GM12891 (cell line): Measurements from ENCODE around the gene B3GNT7.
"Not testable (repeated sequence)": the region's sequence is repeated elsewhere in the genome, so short reads cannot be mapped to it uniquely, and the experiment has no call there.

Experiments
- DNase-seq: peaks from one replicate; pipeline ENCODE4 v3.0.0; 2011; ENCODE audit warnings: low spot score; ENCODE audit not compliant: insufficient read length
- FAIRE-seq: peaks from 2 replicates; lab custom pipeline; 2011; peaks lifted over from hg19 to GRCh38; lab: Jason Lieb, UNC
- PAX5 ChIP-seq: IDR thresholded peaks from 2 replicates; pipeline ENCODE4 v1.6.1; 2011; ENCODE audit warnings: low read length, moderate library complexity, mild to moderate bottlenecking; ENCODE audit not compliant: insufficient read depth, severe bottlenecking
- POLR2A ChIP-seq: IDR thresholded peaks from 2 replicates; pipeline ENCODE4 v1.6.1; 2011; ENCODE audit warnings: low read depth, low read length, control low read depth
- POLR2AphosphoS5 ChIP-seq: IDR thresholded peaks from 2 replicates; pipeline ENCODE4 v1.6.1; 2011; ENCODE audit warnings: low read depth, low read length, control low read depth
- POU2F2 ChIP-seq: IDR thresholded peaks from 2 replicates; pipeline ENCODE4 v1.6.1; 2011; ENCODE audit warnings: low read depth, mild to moderate bottlenecking, control low read depth, low read length, moderate library complexity
- SPI1 ChIP-seq: IDR thresholded peaks from 2 replicates; pipeline ENCODE4 v1.6.1; 2011; ENCODE audit warnings: low read depth, low read length, control low read depth
- TAF1 ChIP-seq: IDR thresholded peaks from 2 replicates; pipeline ENCODE4 v1.6.1; 2011; ENCODE audit warnings: low read depth, low read length, control low read depth

B3GNT7 gene

DNA sequence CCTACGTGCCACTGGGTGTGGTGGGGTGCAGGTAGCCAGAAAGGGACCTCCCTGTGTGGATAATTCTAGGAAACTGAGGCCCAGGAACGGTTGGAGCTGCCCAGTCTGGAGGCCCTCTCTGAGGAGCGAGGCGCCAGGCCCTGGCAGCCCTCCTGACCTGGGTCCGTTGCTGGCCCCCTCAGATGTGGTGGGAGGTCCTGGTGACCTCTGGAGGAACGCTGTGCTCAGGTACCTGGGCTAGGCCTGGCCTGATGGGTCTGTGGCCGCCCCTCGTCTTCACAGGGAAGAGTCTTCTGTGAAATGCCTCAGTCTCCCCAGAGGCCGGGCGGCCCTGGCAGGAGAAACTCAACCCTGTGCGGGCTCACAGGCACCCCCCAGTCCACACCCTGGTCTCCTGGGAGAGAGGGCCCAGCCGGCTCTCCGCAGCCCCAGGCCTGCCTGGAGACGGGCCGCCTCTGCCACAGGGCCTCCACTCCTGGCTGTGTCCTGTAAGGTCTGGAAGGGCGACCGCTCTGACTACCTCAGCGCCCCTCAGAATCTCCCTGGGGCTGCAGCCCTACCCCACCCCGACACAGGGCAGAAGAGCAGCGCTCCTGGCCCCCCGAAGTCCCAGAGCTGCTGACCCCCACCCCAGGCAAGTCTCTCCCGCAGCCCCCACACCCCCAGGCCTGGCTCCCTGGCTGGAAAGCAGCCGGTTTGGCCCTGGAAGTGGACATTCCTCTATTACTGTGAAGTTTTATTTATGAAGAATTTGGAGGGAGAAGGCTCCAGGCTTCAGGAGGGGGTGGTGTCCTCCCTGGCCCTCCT lies 3.7 kb downstream of the B3GNT7 start:
- FAIRE-seq (no peak), DNase-seq (no peak)
- TF ChIP-seq POLR2AphosphoS5 (no peak), PAX5 (no peak), TAF1 (no peak), POU2F2 (no peak), POLR2A (no peak), SPI1 (no peak)

DNA sequence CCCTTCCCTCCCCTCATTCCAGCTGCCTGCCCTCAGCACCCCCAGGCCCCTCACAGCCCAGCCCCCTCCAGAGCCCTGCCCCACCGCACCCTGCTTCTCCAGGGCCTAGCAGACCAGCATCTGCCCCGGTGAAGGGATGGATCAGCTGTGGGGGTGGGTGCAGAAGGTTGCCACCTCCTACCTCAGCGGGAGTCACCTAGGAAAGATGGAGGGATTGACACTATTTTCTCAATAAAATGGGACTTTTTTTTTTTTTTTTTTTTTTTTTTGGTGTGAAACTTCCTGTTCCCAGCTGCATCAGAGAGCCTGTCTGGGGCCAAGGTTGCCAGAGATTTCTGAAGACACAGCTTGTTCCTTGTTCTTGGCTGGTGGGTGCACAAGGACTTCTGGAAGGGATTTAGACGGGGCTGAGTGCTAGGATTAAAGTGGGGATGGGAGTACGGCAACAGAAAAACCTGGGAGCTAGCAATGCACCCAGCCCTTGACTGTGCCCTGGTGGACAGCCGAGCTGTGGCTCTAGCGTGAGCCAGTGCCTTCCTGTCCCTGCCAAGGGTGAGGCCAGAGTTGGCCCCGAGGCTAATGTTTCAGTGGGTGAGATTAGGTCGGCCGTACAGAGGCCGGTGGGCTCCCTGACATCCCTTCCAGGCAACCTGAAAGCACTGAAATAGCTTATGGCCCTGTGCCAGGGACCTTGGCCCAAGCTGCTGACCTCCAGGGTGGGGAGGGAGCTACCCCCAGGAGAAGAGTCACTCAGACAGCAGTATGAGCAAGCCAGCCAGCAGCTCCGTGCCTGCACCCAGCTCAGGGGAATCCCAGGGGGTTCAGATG lies 4.6 kb downstream of the B3GNT7 start:
- TF ChIP-seq PAX5 (no peak), POU2F2 (no peak), POLR2A (no peak), TAF1 (no peak), POLR2AphosphoS5 (no peak), SPI1 (no peak)
- DNase-seq: no peak
- no peak for FAIRE-seq

DNA sequence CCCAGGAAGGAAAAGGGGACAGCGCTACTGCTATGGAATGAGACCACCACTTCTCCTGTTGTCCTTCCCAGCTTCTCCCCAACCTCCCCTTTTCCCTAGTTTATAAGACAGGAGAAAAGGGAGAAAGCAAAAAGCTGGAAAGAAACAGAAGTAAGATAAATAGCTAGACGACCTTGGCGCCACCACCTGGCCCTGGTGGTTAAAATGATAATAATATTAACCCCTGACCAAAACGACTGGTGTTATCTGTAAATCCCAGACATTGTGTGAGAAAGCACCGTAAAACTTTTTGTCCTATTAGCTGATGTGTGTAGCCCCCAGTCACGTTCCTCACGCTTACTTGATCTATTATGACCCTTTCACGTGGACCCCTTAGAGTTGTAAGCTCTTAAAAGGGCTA lies 5.2 kb downstream of the B3GNT7 start:
- FAIRE-seq, DNase-seq: not testable (repeated sequence)

DNA sequence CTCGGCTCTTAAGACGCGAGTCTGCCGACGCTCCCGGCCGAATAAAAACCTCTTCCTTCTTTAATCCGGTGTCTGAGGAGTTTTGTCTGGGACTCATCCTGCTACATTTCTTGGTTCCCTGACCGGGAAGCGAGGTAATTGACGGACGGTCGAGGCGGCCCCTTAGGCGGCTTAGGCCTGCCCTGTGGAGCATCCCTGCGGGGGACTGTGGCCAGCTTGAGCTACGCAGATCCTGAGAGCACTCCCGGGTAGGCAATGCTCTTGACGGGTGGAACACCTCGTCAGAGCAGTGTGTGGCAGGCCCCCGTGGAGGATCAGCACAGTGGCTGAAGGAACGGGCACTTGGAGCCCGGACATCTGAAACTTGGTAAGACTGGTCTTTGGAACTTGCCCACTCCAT lies 5.6 kb downstream of the B3GNT7 start:
- not testable (repeated sequence) for DNase-seq

DNA sequence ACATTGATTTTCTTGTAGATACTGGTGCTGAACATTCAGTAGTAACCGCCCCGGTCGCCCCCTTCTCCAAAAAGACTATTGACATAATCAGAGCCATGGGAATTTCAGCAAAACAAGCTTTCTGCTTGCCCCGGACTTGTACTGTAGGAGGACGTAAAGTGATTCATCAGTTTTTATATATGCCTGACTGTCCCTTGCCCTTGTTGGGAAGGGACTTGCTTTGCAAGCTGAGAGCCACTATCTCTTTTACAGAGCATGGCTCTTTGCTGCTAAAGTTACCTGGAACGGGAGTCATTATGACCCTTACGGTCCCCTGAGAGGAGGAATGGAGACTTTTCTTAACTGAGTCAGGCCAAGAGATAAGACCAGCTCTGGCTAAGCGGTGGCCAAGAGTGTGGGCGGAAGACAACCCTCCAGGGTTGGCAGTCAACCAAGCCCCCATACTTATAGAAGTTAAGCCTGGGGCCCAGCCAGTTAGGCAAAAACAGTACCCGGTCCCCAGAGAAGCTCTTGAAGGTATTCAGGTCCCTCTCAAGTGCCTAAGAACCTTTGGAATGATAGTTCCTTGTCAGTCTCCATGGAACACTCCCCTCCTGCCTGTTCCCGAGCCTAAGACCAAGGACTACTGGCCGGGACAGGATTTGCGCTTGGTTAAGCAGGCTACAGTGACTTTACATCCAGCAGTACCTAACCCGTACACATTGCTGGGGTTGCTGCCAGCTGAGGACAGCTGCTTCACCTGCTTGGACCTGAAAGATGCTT lies 8.1 kb downstream of the B3GNT7 start:
- FAIRE-seq, DNase-seq: not testable (repeated sequence)

More for the DNA sequence above, 5.6 kb downstream of the B3GNT7 start:
- FAIRE-seq: not testable (repeated sequence)

DNA sequence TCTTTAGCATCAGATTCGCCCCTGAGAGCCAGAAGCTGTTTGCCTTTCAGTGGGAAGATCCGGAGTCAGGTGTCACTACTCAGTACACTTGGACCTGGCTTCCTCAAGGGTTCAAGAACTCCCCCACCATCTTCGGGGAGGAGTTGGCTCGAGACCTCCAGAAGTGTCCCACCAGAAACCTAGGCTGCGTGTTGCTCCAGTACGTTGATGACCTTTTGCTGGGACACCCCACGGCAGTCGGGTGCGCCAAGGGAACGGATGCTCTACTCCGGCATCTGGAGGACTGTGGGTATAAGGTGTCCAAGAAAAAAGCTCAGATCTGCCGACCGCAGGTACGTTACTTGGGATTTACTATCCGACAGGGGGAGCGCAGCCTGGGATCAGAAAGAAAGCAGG lies 8.7 kb downstream of the B3GNT7 start:
- DNase-seq, FAIRE-seq: not testable (repeated sequence)

DNA sequence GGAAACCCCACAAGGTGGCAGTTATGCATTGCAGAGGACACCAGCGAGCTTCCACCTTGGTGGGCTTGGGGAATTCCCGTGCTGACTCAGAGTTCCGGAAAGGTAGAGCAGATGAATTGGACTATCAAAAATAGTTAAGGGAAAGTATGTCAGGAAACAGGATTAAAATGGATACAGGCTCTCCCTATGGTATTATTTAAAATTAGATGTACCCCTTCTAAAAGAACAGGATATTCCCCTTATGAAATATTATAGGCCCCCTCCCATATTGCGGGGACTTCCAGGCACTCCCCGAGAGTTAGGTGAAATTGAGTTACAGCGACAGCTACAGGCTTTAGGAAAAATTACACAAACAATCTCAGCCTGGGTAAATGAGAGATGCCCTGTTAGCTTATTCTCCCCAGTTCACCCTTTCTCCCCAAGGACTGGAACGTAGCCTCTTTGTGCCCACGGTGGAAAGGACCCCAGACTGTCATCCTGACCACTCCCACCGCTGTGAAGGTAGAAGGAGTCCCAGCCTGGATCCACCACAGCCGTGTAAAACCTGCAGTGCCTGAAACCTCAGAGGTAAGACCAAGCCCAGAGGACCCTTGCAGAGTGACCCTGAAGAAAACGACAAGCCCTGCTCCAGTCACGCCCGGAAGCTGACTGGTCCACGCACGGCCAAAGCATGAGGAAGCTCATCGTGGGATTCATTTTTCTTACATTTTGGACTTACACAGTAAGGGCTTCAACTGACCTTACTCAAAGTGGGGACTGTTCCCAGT lies 10.3 kb downstream of the B3GNT7 start:
- FAIRE-seq: not testable (repeated sequence)

DNA sequence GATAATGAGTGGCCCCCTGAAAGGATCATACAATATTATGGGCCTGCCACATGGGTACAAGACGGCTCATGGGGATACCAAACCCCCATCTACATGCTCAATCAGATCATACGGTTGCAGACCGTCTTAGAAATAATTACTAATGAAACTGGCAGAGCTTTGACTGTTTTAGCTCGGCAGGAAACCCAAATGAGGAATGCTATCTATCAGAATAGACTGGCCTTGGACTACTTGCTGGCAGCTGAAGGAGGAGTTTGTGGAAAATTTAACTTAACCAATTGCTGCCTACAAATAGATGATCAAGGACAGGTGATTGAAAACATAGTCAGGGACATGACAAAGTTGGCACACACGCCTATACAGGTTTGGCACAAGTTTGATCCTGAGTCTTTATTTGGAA lies 12.2 kb downstream of the B3GNT7 start:
- DNase-seq, FAIRE-seq: not testable (repeated sequence)

More for the DNA sequence above, 10.3 kb downstream of the B3GNT7 start:
- not testable (repeated sequence) for DNase-seq

DNA sequence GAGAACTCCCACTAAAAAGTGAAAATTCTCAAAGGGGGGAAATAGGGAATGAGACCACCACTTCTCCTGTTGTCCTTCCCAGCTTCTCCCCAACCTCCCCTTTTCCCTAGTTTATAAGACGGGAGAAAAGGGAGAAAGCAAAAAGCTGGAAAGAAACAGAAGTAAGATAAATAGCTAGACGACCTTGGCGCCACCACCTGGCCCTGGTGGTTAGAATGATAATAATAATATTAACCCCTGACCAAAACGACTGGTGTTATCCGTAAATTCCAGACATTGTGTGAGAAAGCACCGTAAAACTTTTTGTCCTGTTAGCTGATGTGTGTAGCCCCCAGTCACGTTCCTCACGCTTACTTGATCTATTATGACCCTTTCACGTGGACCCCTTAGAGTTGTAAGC lies 12.8 kb downstream of the B3GNT7 start:
- FAIRE-seq: not testable (repeated sequence)

DNA sequence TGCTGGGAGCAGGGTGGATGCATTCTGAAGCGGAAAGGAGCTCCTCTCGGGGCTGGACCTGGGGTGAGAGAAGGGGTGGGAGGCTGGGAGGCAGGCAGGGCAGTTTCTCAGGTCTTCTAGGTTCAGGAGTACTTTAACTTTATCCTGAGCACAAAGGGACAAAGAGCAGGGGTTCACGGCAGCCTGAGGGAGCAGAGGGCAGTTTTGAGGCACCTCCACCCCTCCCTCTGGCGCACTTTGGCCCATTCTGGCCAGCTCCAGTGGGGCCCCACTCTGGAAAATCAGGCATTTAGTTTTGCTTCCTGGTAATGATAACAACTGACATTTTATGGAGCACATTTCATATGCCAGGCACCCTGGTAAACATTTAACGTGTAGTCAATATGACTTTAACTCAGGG lies 14.3 kb downstream of the B3GNT7 start:
- TF ChIP-seq PAX5: no peak
- DNase-seq: no peak
- FAIRE-seq: no peak

More for the DNA sequence above, 12.8 kb downstream of the B3GNT7 start:
- not testable (repeated sequence) for DNase-seq

DNA sequence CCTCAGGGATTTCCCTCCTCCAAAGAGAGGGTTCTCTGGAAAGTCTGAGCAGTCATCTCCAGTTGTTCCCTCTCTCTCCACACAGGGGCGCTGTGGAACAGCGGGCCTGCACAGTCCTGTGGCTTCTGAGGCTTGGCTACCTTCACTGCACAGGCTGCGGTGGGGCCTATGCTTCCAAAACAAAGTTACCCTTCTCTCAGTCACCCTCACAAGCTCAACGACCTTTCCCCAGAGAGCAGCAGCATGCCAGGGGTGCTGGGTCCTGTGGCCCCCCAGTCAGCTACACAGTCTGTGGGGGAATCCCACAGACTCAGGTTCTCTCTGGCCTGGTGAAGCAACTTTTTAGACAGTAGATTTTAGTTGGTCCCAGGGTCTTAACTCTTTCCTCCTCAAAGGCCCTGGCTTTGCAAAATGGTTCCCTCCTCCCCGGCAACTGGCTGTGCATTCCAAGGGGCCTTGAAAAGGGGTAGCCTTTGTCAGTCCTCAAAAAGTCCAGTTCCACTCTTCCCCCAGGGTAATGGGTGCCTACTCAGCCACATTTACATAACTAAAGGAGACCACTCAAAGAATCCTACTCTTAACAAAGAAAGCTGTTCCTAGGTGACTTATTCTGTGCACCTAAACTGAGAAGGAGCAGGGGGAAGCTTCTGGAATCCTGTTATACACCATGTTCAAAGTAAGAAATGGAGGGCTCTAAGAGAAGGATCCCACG lies 14.9 kb downstream of the B3GNT7 start:
- DNase-seq: no peak

More for the DNA sequence above, 14.9 kb downstream of the B3GNT7 start:
- FAIRE-seq: no peak
- TF ChIP-seq POU2F2 (no peak), TAF1 (no peak), PAX5 (no peak), SPI1 (no peak), POLR2A (no peak), POLR2AphosphoS5 (no peak)
